Body of pancreas (tissue), 4 donors: ENCODE results near the gene OR10V1. TPM values are rescaled to one million over a fixed set of nuclear protein-coding genes. Genes with fewer than 3 reads are reported as not detected.

Experiments
- ATAC-seq: fragments of 150-250 bp; one replicate; pipeline ENCODE4 v1.9.1; 2016
- DNase-seq, 4 donors: peaks; one replicate each; pipeline ENCODE4 v3.0.0-alpha.2; 2019
- H3K27ac ChIP-seq, 4 donors: fragments of 200-600 bp; sonication (generic); 1 replicate in 3 of 4; 2 replicates in 1 of 4; pipeline versions ENCODE4 v1.5.1 to v1.6.1; 2016 to 2019; ENCODE audit warnings: mild to moderate bottlenecking in 1 of 4, mixed read lengths in 1 of 4, moderate library complexity in 1 of 4
- H3K27me3 ChIP-seq, 2 donors: fragments of 200-600 bp; sonication (generic); one replicate each; pipeline ENCODE4 v1.6.0; 2016; ENCODE audit warnings: mild to moderate bottlenecking in 1 of 2
- H3K36me3 ChIP-seq, 2 donors: fragments of 200-600 bp; sonication (generic); replicated peaks in 1 of 2; 2 replicates each; pipeline ENCODE4 v1.5.1; 2016; ENCODE audit warnings: low read depth in 2 of 2; ENCODE audit not compliant: insufficient read depth in 1 of 2
- H3K4me1 ChIP-seq: fragments of 200-600 bp; sonication (generic); one replicate; pipeline ENCODE4 v1.6.0; 2016
- H3K4me3 ChIP-seq, 2 donors: fragments of 200-600 bp; sonication (generic); 1 replicate in 1 of 2; 2 replicates in 1 of 2; pipeline ENCODE4 v1.5.1; 2016 to 2019
- H3K9me3 ChIP-seq, 3 donors: fragments of 200-600 bp; sonication (generic); 1 replicate in 2 of 3; 2 replicates in 1 of 3; pipeline ENCODE4 v1.5.1; 2016
- POLR2A ChIP-seq, 3 donors: fragments of 450-650 bp; IDR thresholded peaks; one replicate each; pipeline ENCODE4 v1.6.1; 2016; ENCODE audit warnings: antibody characterized with exemption in 3 of 3, mild to moderate bottlenecking in 2 of 3
- WGBS, 2 donors: methylation state at CpG; one replicate each; pipeline ENCODE4 v1.1.5; 2017; 5-methylcytosine and 5-hydroxymethylcytosine counted together
- intact Hi-C: fragments of 100-400 bp; cut with DNase I; formaldehyde crosslinking; loops from one replicate; pipeline ENCODE4 v1.15.1; 2023
- total RNA-seq, 2 donors: library from RNA; depleted of rRNA; stranded (reverse); fragments of >200 nt; gene quantifications; one replicate each; pipeline ENCODE4 v1.1.0, GENCODE V29; 2016
- TF ChIP-seq, protein P1 (sequence below), 7 experiments: fragments of 450-650 bp in 4 of 7; fragments of 200-600 bp in 3 of 7; sonication (generic) in 3 of 7; IDR thresholded peaks; one replicate each; pipeline ENCODE4 v1.5.1; 2016 to 2019; ENCODE audit warnings: antibody characterized with exemption in 7 of 7

Gene OR10V1
- total RNA-seq, 2 donors from 2014 or later, result not detected

DNA sequence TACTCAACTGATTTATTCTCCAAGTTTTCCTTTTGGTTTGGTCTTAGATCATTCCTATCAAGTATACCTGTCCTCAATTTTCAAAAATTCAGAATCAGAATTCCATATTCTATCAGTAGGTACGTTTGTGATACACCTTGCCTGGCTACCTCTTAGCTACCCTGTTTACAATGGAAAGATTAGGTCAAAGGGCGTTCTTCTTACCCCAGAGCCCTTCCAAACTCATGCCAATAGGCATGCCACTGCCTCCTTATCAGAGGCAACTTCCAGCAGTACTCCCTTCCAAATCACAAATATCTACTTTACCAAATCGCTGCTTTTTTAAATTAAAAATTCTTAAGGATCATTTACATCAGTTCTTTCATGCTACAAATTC lies 45.8 kb downstream of the OR10V1 start:
- intact Hi-C loops, result no loop called here
- H3K36me3 ChIP-seq, result peaks cover 0 to 12% of the 10 kb centered on the region in 2 donors
- no peaks in the 10 kb centered on the region for H3K27me3 ChIP-seq
- no peak for DNase-seq
- ATAC-seq, result no peak
- peak overlapping the region in 1 of 2 donors; percentile 64 for H3K4me3 ChIP-seq
- H3K27ac ChIP-seq, result peak overlapping the region in 2 of 4 donors; percentile 94 to 99
- TF ChIP-seq POLR2A (IDR thresholded peaks at IDR 0.05), result no peak
- TF ChIP-seq, protein P1, sequence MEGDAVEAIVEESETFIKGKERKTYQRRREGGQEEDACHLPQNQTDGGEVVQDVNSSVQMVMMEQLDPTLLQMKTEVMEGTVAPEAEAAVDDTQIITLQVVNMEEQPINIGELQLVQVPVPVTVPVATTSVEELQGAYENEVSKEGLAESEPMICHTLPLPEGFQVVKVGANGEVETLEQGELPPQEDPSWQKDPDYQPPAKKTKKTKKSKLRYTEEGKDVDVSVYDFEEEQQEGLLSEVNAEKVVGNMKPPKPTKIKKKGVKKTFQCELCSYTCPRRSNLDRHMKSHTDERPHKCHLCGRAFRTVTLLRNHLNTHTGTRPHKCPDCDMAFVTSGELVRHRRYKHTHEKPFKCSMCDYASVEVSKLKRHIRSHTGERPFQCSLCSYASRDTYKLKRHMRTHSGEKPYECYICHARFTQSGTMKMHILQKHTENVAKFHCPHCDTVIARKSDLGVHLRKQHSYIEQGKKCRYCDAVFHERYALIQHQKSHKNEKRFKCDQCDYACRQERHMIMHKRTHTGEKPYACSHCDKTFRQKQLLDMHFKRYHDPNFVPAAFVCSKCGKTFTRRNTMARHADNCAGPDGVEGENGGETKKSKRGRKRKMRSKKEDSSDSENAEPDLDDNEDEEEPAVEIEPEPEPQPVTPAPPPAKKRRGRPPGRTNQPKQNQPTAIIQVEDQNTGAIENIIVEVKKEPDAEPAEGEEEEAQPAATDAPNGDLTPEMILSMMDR (IDR thresholded peaks at IDR 0.05), result no peak
- WGBS, 2 donors, result 11 to 13% methylated on average over 3 of the region's 3 CpGs
- H3K9me3 ChIP-seq, result no peaks in the 10 kb centered on the region
- peaks cover 30% of the 10 kb centered on the region for H3K4me1 ChIP-seq

DNA sequence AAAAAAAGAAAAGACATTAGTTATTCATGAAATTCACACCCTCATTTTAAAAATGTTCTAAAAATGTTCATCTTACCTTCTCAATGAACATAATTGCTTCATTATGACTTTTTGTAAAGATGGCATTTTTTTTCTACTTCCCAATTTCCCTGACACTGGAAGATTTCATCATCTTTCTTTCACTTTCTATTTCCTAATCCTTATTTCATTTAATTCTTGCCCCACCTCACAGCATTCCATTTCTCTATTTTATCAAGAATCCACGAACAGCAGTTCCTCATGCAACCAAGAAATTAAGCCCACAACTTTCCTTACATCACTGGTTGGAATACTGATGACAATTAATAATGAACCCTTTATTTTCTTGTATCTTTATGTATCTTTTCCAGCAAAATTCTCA lies 46.7 kb downstream of the OR10V1 start:
- Histone ChIP-seq H3K4me1 (peaks cover 30% of the 10 kb centered on the region), H3K9me3 (no peaks in the 10 kb centered on the region), H3K36me3 (peaks cover 0 to 12% of the 10 kb centered on the region in 2 donors), H3K27me3 (no peaks in the 10 kb centered on the region), H3K4me3 (no peak overlapping the region), H3K27ac (peak overlapping the region in 1 of 4 donors; percentile 2)
- 53 to 59% methylated on average over 1 of the region's 1 CpG for WGBS, 2 donors
- DNase-seq (no peak), ATAC-seq (no peak)
- intact Hi-C loops, result no loop called here
- TF ChIP-seq, protein P1 (IDR thresholded peaks at IDR 0.05), result no peak
- TF ChIP-seq POLR2A (IDR thresholded peaks at IDR 0.05), result no peak

Other genes starting within 250 kb of the OR10V1 start
- not detected for gene OR4D10, start 240.5 kb downstream of the OR10V1 start, total RNA-seq
- gene OR4D11, start 210.3 kb downstream of the OR10V1 start, total RNA-seq, result not detected
- gene OR4D9, start 202.3 kb downstream of the OR10V1 start, total RNA-seq, result not detected
- gene OSBP, start 98.1 kb downstream of the OR10V1 start, total RNA-seq, result 10 to 100 TPM; 28.5 to 30.3 TPM
- 1 to 10 TPM; 6.5 to 9.6 TPM for gene PATL1, start 44.8 kb downstream of the OR10V1 start, total RNA-seq
- gene STX3, start 41.5 kb upstream of the OR10V1 start, total RNA-seq, result 10 to 100 TPM; 31.6 to 56.7 TPM
- 10 to 100 TPM; 29.7 to 31.1 TPM for gene MRPL16, start 96.9 kb upstream of the OR10V1 start, total RNA-seq
- gene CBLIF, start 131.7 kb upstream of the OR10V1 start, total RNA-seq, result not detected
- 1 to 10 TPM in 1 of 2 donors, not detected in 1; 1.3 TPM for gene TCN1, start 152.6 kb upstream of the OR10V1 start, total RNA-seq
- not detected for gene OOSP3, start 164.9 kb upstream of the OR10V1 start, total RNA-seq
- gene OOSP1, start 224.6 kb upstream of the OR10V1 start, total RNA-seq, result not detected